H1 (cell line): ENCODE results near the gene AKIRIN1. TPM values are rescaled to one million over a fixed set of nuclear protein-coding genes. Genes with fewer than 3 reads are reported as not detected.

Source experiments
- CTCF ChIA-PET: fragments of 300-600 bp; sonication (Branson Sonifier 250); formaldehyde crosslinking; loops from one replicate; lab custom pipeline; 2021; ENCODE audit not compliant: partially characterized antibody; lab: Charles Lee
- POLR2A ChIA-PET: fragments of 300-600 bp; sonication (Branson Sonifier 250); formaldehyde crosslinking; loops from one replicate; lab custom pipeline; 2021; ENCODE audit warnings: inconsistent platforms; ENCODE audit not compliant: partially characterized antibody; lab: Charles Lee
- DNase-seq, 2 experiments: peaks; one replicate each; pipeline versions ENCODE4 v3.0.0 to v3.0.0-alpha.2; 2010 to 2022; ENCODE audit warnings: low spot score in 2 of 2, low read depth in 1 of 2, mixed read lengths in 1 of 2
- FAIRE-seq: peaks from 2 replicates; lab custom pipeline; 2011; peaks lifted over from hg19 to GRCh38; lab: Jason Lieb, UNC
- H2AFZ ChIP-seq: 2 replicates; pipeline ENCODE4 v1.8.1; 2012; ENCODE audit warnings: low read length, inconsistent platforms
- H2AK5ac ChIP-seq: 2 replicates; pipeline ENCODE4 v1.6.1; 2013; ENCODE audit warnings: low read depth, low read length
- H2BK120ac ChIP-seq: replicated peaks from 2 replicates; pipeline ENCODE3; 2013; ENCODE audit warnings: low read depth, low read length, inconsistent platforms
- H2BK12ac ChIP-seq: 2 replicates; pipeline ENCODE4 v1.6.1; 2013; ENCODE audit warnings: low read depth, low read length
- H2BK15ac ChIP-seq: 2 replicates; pipeline ENCODE4 v1.6.1; 2013; ENCODE audit warnings: low read length
- H2BK20ac ChIP-seq: 2 replicates; pipeline ENCODE4 v1.6.1; 2013; ENCODE audit warnings: low read length
- H2BK5ac ChIP-seq: 2 replicates; pipeline ENCODE4 v1.6.1; 2013; ENCODE audit warnings: low read depth, low read length
- H3K14ac ChIP-seq: 2 replicates; pipeline ENCODE4 v1.6.1; 2013; ENCODE audit warnings: inconsistent platforms; ENCODE audit not compliant: insufficient read length
- H3K18ac ChIP-seq: 2 replicates; pipeline ENCODE4 v1.6.1; 2013; ENCODE audit warnings: low read length; ENCODE audit errors: extremely low read depth
- H3K23ac ChIP-seq: 2 replicates; pipeline ENCODE4 v1.6.1; 2013; ENCODE audit warnings: inconsistent platforms; ENCODE audit not compliant: insufficient read length
- H3K23me2 ChIP-seq: 2 replicates; pipeline ENCODE4 v1.6.1; 2013; ENCODE audit warnings: low read depth, low read length
- H3K27ac ChIP-seq: 2 replicates; pipeline ENCODE4 v1.6.1; 2011; ENCODE audit warnings: low read depth, low read length, inconsistent platforms
- H3K27me3 ChIP-seq, 4 experiments: replicated peaks in 1 of 4; 1 replicate in 1 of 4; 2 replicates in 3 of 4; pipeline versions ENCODE4 v1.6.1 to v1.8.1; 2011 to 2013; ENCODE audit warnings: low read length in 3 of 4, mild to moderate bottlenecking in 3 of 4, inconsistent platforms in 2 of 4, mixed read lengths in 2 of 4, moderate library complexity in 1 of 4; ENCODE audit not compliant: control insufficient read depth in 3 of 4, insufficient read depth in 3 of 4; ENCODE audit errors: extremely low read depth in 1 of 4
- H3K36me3 ChIP-seq, 4 experiments: 2 replicates each; pipeline versions ENCODE4 v1.6.1 to v1.8.1; 2011 to 2013; ENCODE audit warnings: mild to moderate bottlenecking in 4 of 4, low read length in 3 of 4, moderate library complexity in 2 of 4, control low read depth in 1 of 4, inconsistent platforms in 1 of 4; ENCODE audit not compliant: insufficient read depth in 4 of 4, control insufficient read depth in 2 of 4
- H3K4ac ChIP-seq: replicated peaks from 2 replicates; pipeline ENCODE3; 2013; ENCODE audit warnings: low read length, low read depth, mixed read lengths, inconsistent platforms; ENCODE audit not compliant: insufficient read length
- H3K4me1 ChIP-seq, 4 experiments: replicated peaks in 1 of 4; 1 replicate in 1 of 4; 2 replicates in 3 of 4; pipeline versions ENCODE4 v1.6.1 to v1.8.1; 2011 to 2013; ENCODE audit warnings: low read length in 3 of 4, inconsistent platforms in 2 of 4, mixed read lengths in 1 of 4; ENCODE audit not compliant: insufficient read depth in 4 of 4, control insufficient read depth in 3 of 4
- H3K4me2 ChIP-seq, 2 experiments: 2 replicates each; pipeline versions ENCODE4 v1.6.1 to v1.8.1; 2011 to 2013; ENCODE audit warnings: low read depth in 2 of 2, low read length in 2 of 2, control low read depth in 1 of 2, inconsistent platforms in 1 of 2, mild to moderate bottlenecking in 1 of 2; ENCODE audit not compliant: insufficient read depth in 1 of 2
- H3K4me3 ChIP-seq, 4 experiments: fragments of 200-600, 300-600 bp in 1 of 4; sonication (generic), shearing (Covaris generic), sonication (Bioruptor Twin) in 1 of 4; 2 replicates each; pipeline versions ENCODE4 v1.5.1 to v1.8.1; 2011 to 2016; ENCODE audit warnings: low read length in 4 of 4, low read depth in 3 of 4, control low read depth in 2 of 4, inconsistent platforms in 2 of 4, mild to moderate bottlenecking in 2 of 4, mixed read lengths in 1 of 4, moderate library complexity in 1 of 4; ENCODE audit not compliant: insufficient read depth in 2 of 4; ENCODE audit errors: extremely low read depth in 1 of 4
- H3K56ac ChIP-seq: replicated peaks from 2 replicates; pipeline ENCODE3; 2013; ENCODE audit warnings: low read depth, mild to moderate bottlenecking, mixed read lengths, low read length, inconsistent platforms; ENCODE audit not compliant: insufficient read length
- H3K79me1 ChIP-seq: 2 replicates; pipeline ENCODE4 v1.6.1; 2013; ENCODE audit warnings: low read depth, low read length, control low read depth
- H3K79me2 ChIP-seq, 2 experiments: 2 replicates each; pipeline versions ENCODE4 v1.6.1 to v1.8.1; 2012 to 2013; ENCODE audit warnings: low read length in 2 of 2, mild to moderate bottlenecking in 2 of 2, inconsistent platforms in 1 of 2; ENCODE audit not compliant: insufficient read depth in 2 of 2, control insufficient read depth in 1 of 2
- H3K9ac ChIP-seq, 4 experiments: replicated peaks in 1 of 4; 1 replicate in 1 of 4; 2 replicates in 3 of 4; pipeline versions ENCODE4 v1.6.1 to v1.8.1; 2011 to 2013; ENCODE audit warnings: low read depth in 3 of 4, low read length in 3 of 4, control low read depth in 2 of 4, mild to moderate bottlenecking in 2 of 4, moderate library complexity in 2 of 4, inconsistent platforms in 1 of 4; ENCODE audit errors: extremely low read depth in 1 of 4
- H3K9me3 ChIP-seq, 2 experiments: 2 replicates each; pipeline versions ENCODE4 v1.6.1 to v1.8.1; 2012 to 2013; ENCODE audit warnings: mild to moderate bottlenecking in 2 of 2, moderate library complexity in 2 of 2, control low read depth in 1 of 2, inconsistent platforms in 1 of 2, low read depth in 1 of 2, low read length in 1 of 2, mixed read lengths in 1 of 2; ENCODE audit not compliant: insufficient read depth in 2 of 2
- H4K20me1 ChIP-seq, 2 experiments: replicated peaks in 1 of 2; 2 replicates each; pipeline versions ENCODE3 to v1.8.1; 2011 to 2013; ENCODE audit warnings: inconsistent platforms in 2 of 2, low read length in 2 of 2, mild to moderate bottlenecking in 1 of 2; ENCODE audit not compliant: insufficient read depth in 2 of 2, control insufficient read depth in 1 of 2
- H4K5ac ChIP-seq: 2 replicates; pipeline ENCODE4 v1.6.1; 2013; ENCODE audit warnings: low read length, low read depth, mixed read lengths, inconsistent platforms; ENCODE audit not compliant: insufficient read length
- H4K8ac ChIP-seq: 2 replicates; pipeline ENCODE4 v1.8.0; 2013; ENCODE audit warnings: mild to moderate bottlenecking, moderate library complexity, low read length, inconsistent platforms; ENCODE audit not compliant: insufficient read depth; ENCODE audit errors: extremely low read depth
- H4K91ac ChIP-seq: replicated peaks from 2 replicates; pipeline ENCODE3; 2013; ENCODE audit warnings: low read length, mixed read lengths, inconsistent platforms; ENCODE audit not compliant: insufficient read length
- ASH2L ChIP-seq: fragments of 200-600, 300-600 bp; sonication (generic); IDR thresholded peaks from one replicate; pipeline ENCODE4 v1.7.1; 2017; ENCODE audit warnings: low read length
- BACH1 ChIP-seq: IDR thresholded peaks from 2 replicates; pipeline ENCODE4 v1.6.1; 2012; ENCODE audit warnings: low read length, improper control_type of control experiment
- CEBPB ChIP-seq: IDR thresholded peaks from 2 replicates; pipeline ENCODE4 v1.6.1; 2012; ENCODE audit warnings: low read depth, low read length
- EGR1 ChIP-seq: IDR thresholded peaks from 2 replicates; pipeline ENCODE4 v1.6.1; 2011; ENCODE audit warnings: low read depth, low read length, borderline replicate concordance
- HDAC6 ChIP-seq: IDR thresholded peaks from one replicate; pipeline ENCODE4 v1.7.1; 2012; ENCODE audit warnings: low read depth, mild to moderate bottlenecking, inconsistent platforms, low read length, moderate library complexity
- MAX ChIP-seq: IDR thresholded peaks from 2 replicates; pipeline ENCODE4 v1.6.1; 2012; ENCODE audit warnings: inconsistent platforms
- POLR2A ChIP-seq, 2 experiments: IDR thresholded peaks; 1 replicate in 1 of 2; 2 replicates in 1 of 2; pipeline ENCODE4 v1.6.1; 2011; ENCODE audit warnings: low read depth in 2 of 2, low read length in 2 of 2, mild to moderate bottlenecking in 2 of 2; ENCODE audit errors: control extremely low read depth in 1 of 2
- POLR2AphosphoS5 ChIP-seq: IDR thresholded peaks from 2 replicates; pipeline ENCODE4 v1.6.1; 2011; ENCODE audit warnings: low read depth, low read length
- POU5F1 ChIP-seq: IDR thresholded peaks from 2 replicates; pipeline ENCODE4 v1.6.1; 2011; ENCODE audit warnings: low read depth, mild to moderate bottlenecking, low read length, moderate library complexity
- TCF12 ChIP-seq: IDR thresholded peaks from 2 replicates; pipeline ENCODE4 v1.6.1; 2011; ENCODE audit warnings: low read depth, mild to moderate bottlenecking, low read length
- TEAD4 ChIP-seq: IDR thresholded peaks from 2 replicates; pipeline ENCODE4 v1.6.1; 2012; ENCODE audit warnings: low read depth, low read length, inconsistent platforms, mixed read lengths
- WGBS, 2 experiments: shearing (Covaris generic) in 1 of 2; methylation state at CpG; one replicate each; pipeline versions ENCODE4 v1.1.6 to v1.1.7; 2013 to 2015; ENCODE audit warnings: low lambda C conversion rate in 2 of 2, mixed read lengths in 2 of 2, inconsistent platforms in 1 of 2, low coverage in 1 of 2, missing lambda C conversion rate in 1 of 2; ENCODE audit not compliant: insufficient replicate concordance in 2 of 2, insufficient coverage in 1 of 2, insufficient read length in 1 of 2; ENCODE audit errors: extremely low coverage in 1 of 2, missing lambda C conversion rate in 1 of 2; 5-methylcytosine and 5-hydroxymethylcytosine counted together
- polyA plus RNA-seq, 7 experiments: library from polyadenylated mRNA; depleted of rRNA in 3 of 7; stranded (reverse) in 5 of 7; unstranded in 2 of 7; fragments of >200 nt in 5 of 7; fragments of 200-250 nt in 2 of 7; gene quantifications; 1 replicate in 5 of 7; 2 replicates in 1 of 7; 4 replicates in 1 of 7; pipeline versions ENCODE4 v1.2.1 to v1.2.3, GENCODE V29; 2011 to 2013; ENCODE audit warnings: missing spikeins in 2 of 7, mixed read lengths in 2 of 7
- total RNA-seq: library from RNA; stranded (reverse); fragmentation: NEBNext Ultra II Directional; extraction: Animal tissue kit (Norgen Biotek cat#: 25700); gene quantifications from 2 replicates; pipeline ENCODE4 v1.2.1, GENCODE V29; 2021

AKIRIN1 gene
- total and polyA plus RNA-seq, 2 of the 8 experiments (the other 6 are each of a cell fraction or from before 2014, with no cell fraction given), result 148 to 236 TPM

GRCh38 chr1:39001516-39002421 is 10.7 kb downstream of the AKIRIN1 start:
- H2BK20ac ChIP-seq, result no peak overlapping the region
- H2AFZ ChIP-seq, result no peak overlapping the region
- no peak overlapping the region for H3K56ac ChIP-seq
- H3K4me3 ChIP-seq, result peak overlapping the region in 1 of 4 experiments; percentile 32; a peak in 1 of 8 replicates
- DNase-seq (peak in 1 of 2 experiments; percentile 51), FAIRE-seq (peak; percentile 89)
- no peak overlapping the region for H3K4ac ChIP-seq
- H3K14ac ChIP-seq, result no peak overlapping the region
- POLR2A ChIA-PET, result interaction anchor here (0.6 to 11.1 kb wide), 13 partner anchors 8 to 129 kb away, joined by 3 to 182 read pairs (median 4); partner anchors contain the start of genes GJA9, MYCBP, NDUFS5 and RHBDL2
- H4K8ac ChIP-seq, result no peak overlapping the region
- CTCF ChIA-PET, result interaction anchor here (0.7 to 1.2 kb wide), 5 partner anchors 9 to 129 kb away, joined by 3 to 5 read pairs (median 3); partner anchors contain the start of gene MYCBP
- peaks cover 29 to 97% (median 68%) of the 10 kb centered on the region in 4 experiments for H3K36me3 ChIP-seq
- H4K5ac ChIP-seq, result no peak overlapping the region
- H2BK120ac ChIP-seq, result no peak overlapping the region
- H3K27ac ChIP-seq, result peak overlapping the region; percentile 1; the same call in 1 of the 2 replicates
- H2BK15ac ChIP-seq, result no peak overlapping the region
- no peaks in the 10 kb centered on the region; the same call in none of the 2 replicates for H3K79me1 ChIP-seq
- H2BK12ac ChIP-seq, result no peak overlapping the region
- no peaks in the 10 kb centered on the region for H3K27me3 ChIP-seq
- H3K4me1 ChIP-seq, result peaks cover 0 to 20% (median 13%) of the 10 kb centered on the region in 4 experiments
- no peak overlapping the region for H2BK5ac ChIP-seq
- 27% methylated on average over 5 of the region's 5 CpGs; no CpG with 5 or more reads in 1 of the 2 experiments for WGBS, 2 experiments
- no peak overlapping the region for H4K91ac ChIP-seq
- H3K18ac ChIP-seq, result no peak overlapping the region
- H3K9me3 ChIP-seq, result no peaks in the 10 kb centered on the region
- peaks cover 16 to 29% of the 10 kb centered on the region in 2 experiments for H4K20me1 ChIP-seq
- H3K4me2 ChIP-seq, result peak overlapping the region; percentile 31 to 45; a peak in 3 of 4 replicates
- H3K79me2 ChIP-seq, result peaks cover 3 to 47% of the 10 kb centered on the region in 2 experiments; a peak in 3 of 4 replicates
- no peaks in the 10 kb centered on the region for H3K23me2 ChIP-seq
- no peak overlapping the region for H3K23ac ChIP-seq
- H3K9ac ChIP-seq, result no peak overlapping the region
- no peak overlapping the region for H2AK5ac ChIP-seq
- TF ChIP-seq ASH2L, result peak; percentile 20
- peak; percentile 66; the same call in 1 of the 2 replicates for TF ChIP-seq POU5F1
- peak; percentile 39; the same call in 1 of the 2 replicates for TF ChIP-seq POLR2AphosphoS5
- no peak for TF ChIP-seq EGR1
- TF ChIP-seq POLR2A (IDR thresholded peaks at IDR 0.05; ENCODE audit: control extremely low read depth in 1 of 2, low read depth in 2 of 2, low read length in 2 of 2), result peak in 1 of 2 experiments; percentile 12; a peak in 2 of 3 replicates
- TF ChIP-seq BACH1, result no peak
- no peak for TF ChIP-seq MAX
- TF ChIP-seq TCF12, result peak; percentile 92
- TF ChIP-seq TEAD4, result no peak
- TF ChIP-seq CEBPB, result no peak
- no peak for TF ChIP-seq HDAC6
